OCI-LY7 (cell line): Measurements from ENCODE around the gene ITGB8. TPM values are rescaled to one million over a fixed set of nuclear protein-coding genes. Genes with fewer than 3 reads are reported as not detected.

Experiments
- BruUV-seq: library from RNA; stranded (reverse); fragments of 400-500 nt; replicated peaks from 2 replicates; lab custom pipeline; 2021; lab: Mats Ljungman, UMichigan
- CTCF ChIA-PET: fragments of 300-600 bp; sonication (Branson Sonifier 250); formaldehyde crosslinking; loops from one replicate; lab custom pipeline; 2022; ENCODE audit warnings: antibody characterized with exemption; ENCODE audit not compliant: unreplicated experiment; lab: Charles Lee
- POLR2A ChIA-PET: fragments of 300-600 bp; sonication (Branson Sonifier 250); formaldehyde crosslinking; loops from one replicate; lab custom pipeline; 2022; ENCODE audit warnings: antibody characterized with exemption; lab: Charles Lee
- DNase-seq: peaks from one replicate; pipeline ENCODE4 v3.0.0-alpha.2; 2015; ENCODE audit warnings: low spot score
- H2AFZ ChIP-seq: fragments of 200-600 bp; sonication (generic), shearing (Covaris generic); 2 replicates; pipeline ENCODE4 v1.6.1; 2014; ENCODE audit warnings: mild to moderate bottlenecking, antibody characterized with exemption, low read length, moderate library complexity
- H3K27ac ChIP-seq: fragments of 200-600 bp; sonication (generic); 2 replicates; pipeline ENCODE4 v1.5.1; 2014; ENCODE audit warnings: mixed run types, low read depth, mild to moderate bottlenecking, moderate library complexity, low read length, inconsistent platforms; ENCODE audit not compliant: poor library complexity, severe bottlenecking
- H3K36me3 ChIP-seq: fragments of 200-600 bp; sonication (generic); 2 replicates; pipeline ENCODE4 v1.6.1; 2014; ENCODE audit warnings: mild to moderate bottlenecking, antibody characterized with exemption, low read length, moderate library complexity, mixed read lengths; ENCODE audit not compliant: insufficient read depth
- H3K4me1 ChIP-seq: fragments of 200-600 bp; sonication (generic); 2 replicates; pipeline ENCODE4 v1.5.1; 2014; ENCODE audit warnings: mild to moderate bottlenecking, low read length; ENCODE audit not compliant: insufficient read depth, poor library complexity, severe bottlenecking
- H3K4me2 ChIP-seq: fragments of 200-600 bp; sonication (generic); 2 replicates; pipeline ENCODE4 v1.6.1; 2014; ENCODE audit warnings: mild to moderate bottlenecking, low read length
- H3K4me3 ChIP-seq: fragments of 200-600 bp; sonication (generic); 2 replicates; pipeline ENCODE4 v1.5.1; 2014; ENCODE audit warnings: mild to moderate bottlenecking, low read depth, low read length; ENCODE audit not compliant: poor library complexity, severe bottlenecking
- H3K79me2 ChIP-seq: fragments of 200-600 bp; sonication (generic); 2 replicates; pipeline ENCODE4 v1.6.1; 2016; ENCODE audit warnings: low read depth, mild to moderate bottlenecking, low read length, moderate library complexity, mixed read lengths; ENCODE audit not compliant: insufficient read depth
- H3K9me2 ChIP-seq: fragments of 200-600 bp; sonication (generic); 2 replicates; pipeline ENCODE4 v1.6.1; 2016; ENCODE audit warnings: mild to moderate bottlenecking, low read length, mixed read lengths; ENCODE audit not compliant: insufficient read depth
- H3K9me3 ChIP-seq: fragments of 200-600 bp; sonication (generic); 2 replicates; pipeline ENCODE4 v1.6.1; 2014; ENCODE audit warnings: mild to moderate bottlenecking, mixed run types, low read length, mixed read lengths
- H4K20me1 ChIP-seq: fragments of 200-600 bp; sonication (generic); 2 replicates; pipeline ENCODE4 v1.6.1; 2014; ENCODE audit warnings: mild to moderate bottlenecking, antibody characterized with exemption, low read length, moderate library complexity, mixed read lengths; ENCODE audit not compliant: insufficient read depth
- EZH2phosphoT487 ChIP-seq: fragments of 200-600 bp; sonication (generic); IDR thresholded peaks from 2 replicates; pipeline ENCODE4 v1.6.1; 2018; ENCODE audit warnings: low read depth, borderline replicate concordance, mild to moderate bottlenecking, mixed run types, antibody characterized with exemption, low read length, moderate library complexity, mixed read lengths
- intact Hi-C: fragments of 100-400 bp; cut with micrococcal nuclease; formaldehyde crosslinking; loops from one replicate; pipeline ENCODE4 v1.10.0; 2022; ENCODE audit not compliant: unreplicated experiment
- total RNA-seq, 2 experiments: library from RNA; depleted of rRNA in 1 of 2; stranded (reverse); fragments of >200 nt in 1 of 2; shearing (Covaris generic) in 1 of 2; gene quantifications; 2 replicates each; pipeline ENCODE4 v1.2.3, GENCODE V29; 2014 to 2022
- TF ChIP-seq, protein P1 (sequence below): fragments of 200-600 bp; sonication (generic); conservative IDR thresholded peaks from 2 replicates; pipeline ENCODE4 v1.5.1; 2014; ENCODE audit warnings: mild to moderate bottlenecking, antibody characterized with exemption, low read length, moderate library complexity, mixed read lengths

The ITGB8 gene
- total RNA-seq, 2 experiments from 2014 or later = not detected

DNA sequence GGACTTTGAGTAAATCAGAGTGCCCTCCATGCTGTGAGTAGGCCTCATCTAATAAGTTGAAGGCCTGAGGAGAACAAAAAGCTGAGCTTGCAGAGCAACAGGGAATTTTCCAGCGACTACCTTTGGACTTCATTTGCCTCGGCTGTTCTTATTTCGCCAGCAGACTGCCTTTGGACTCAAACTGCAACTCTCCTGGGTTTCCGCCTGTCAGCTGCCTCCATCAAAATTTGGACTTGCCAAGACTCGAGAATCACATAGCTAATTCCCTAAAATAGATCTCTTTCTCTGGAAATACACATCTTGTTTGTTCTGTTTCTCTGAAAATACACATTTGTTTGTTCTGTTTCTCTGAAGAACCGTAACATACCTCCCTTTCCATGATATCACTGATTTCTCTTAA, 93.8 kb downstream of the ITGB8 start:
- Histone ChIP-seq H3K9me2 (no peaks in the 10 kb centered on the region), H3K4me1 (no peaks in the 10 kb centered on the region), H3K79me2 (no peaks in the 10 kb centered on the region), H3K9me3 (no peaks in the 10 kb centered on the region), H4K20me1 (no peaks in the 10 kb centered on the region), H2AFZ (no peak overlapping the region), H3K27ac (no peak overlapping the region), H3K4me2 (no peak overlapping the region), H3K36me3 (no peaks in the 10 kb centered on the region), H3K4me3 (no peak overlapping the region)
- no peak for TF ChIP-seq EZH2phosphoT487
- TF ChIP-seq, protein P1, sequence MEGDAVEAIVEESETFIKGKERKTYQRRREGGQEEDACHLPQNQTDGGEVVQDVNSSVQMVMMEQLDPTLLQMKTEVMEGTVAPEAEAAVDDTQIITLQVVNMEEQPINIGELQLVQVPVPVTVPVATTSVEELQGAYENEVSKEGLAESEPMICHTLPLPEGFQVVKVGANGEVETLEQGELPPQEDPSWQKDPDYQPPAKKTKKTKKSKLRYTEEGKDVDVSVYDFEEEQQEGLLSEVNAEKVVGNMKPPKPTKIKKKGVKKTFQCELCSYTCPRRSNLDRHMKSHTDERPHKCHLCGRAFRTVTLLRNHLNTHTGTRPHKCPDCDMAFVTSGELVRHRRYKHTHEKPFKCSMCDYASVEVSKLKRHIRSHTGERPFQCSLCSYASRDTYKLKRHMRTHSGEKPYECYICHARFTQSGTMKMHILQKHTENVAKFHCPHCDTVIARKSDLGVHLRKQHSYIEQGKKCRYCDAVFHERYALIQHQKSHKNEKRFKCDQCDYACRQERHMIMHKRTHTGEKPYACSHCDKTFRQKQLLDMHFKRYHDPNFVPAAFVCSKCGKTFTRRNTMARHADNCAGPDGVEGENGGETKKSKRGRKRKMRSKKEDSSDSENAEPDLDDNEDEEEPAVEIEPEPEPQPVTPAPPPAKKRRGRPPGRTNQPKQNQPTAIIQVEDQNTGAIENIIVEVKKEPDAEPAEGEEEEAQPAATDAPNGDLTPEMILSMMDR = no peak
- POLR2A ChIA-PET = interaction anchor here (0.6 to 1.0 kb wide), 2 partner anchors 20 to 600 kb away, joined by 3 to 4 read pairs; no protein-coding TSS in a partner anchor
- CTCF ChIA-PET = interaction anchor here (0.6 kb wide), 1 partner anchor 1562 kb away, joined by 3 read pairs; no protein-coding TSS in a partner anchor
- BruUV-seq = no TSS peak
- no peak for DNase-seq
- intact Hi-C loops = no loop called here

DNA sequence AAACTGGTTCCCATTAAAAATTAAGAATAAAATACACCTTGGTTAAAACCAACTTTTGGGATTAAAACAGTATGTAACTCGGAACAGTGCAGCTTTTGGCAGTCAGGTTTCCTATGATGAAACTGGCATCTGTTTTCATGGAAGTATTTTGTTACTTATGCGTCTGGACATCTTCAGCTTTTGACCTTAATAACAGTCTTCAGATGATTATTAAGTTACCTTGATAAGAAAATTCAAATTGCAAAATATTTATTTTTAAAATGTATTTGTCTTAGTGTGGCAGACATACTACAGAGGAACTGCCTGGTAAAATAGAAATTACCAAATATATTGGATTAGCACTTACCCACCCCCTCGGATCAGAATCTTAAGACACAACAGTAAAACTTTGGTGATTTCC, 100.0 kb downstream of the ITGB8 start:
- H2AFZ ChIP-seq = no peak overlapping the region
- no peaks in the 10 kb centered on the region for H3K79me2 ChIP-seq
- no peaks in the 10 kb centered on the region for H3K4me1 ChIP-seq
- DNase-seq = no peak
- POLR2A ChIA-PET = interaction anchor here (0.6 kb wide), 1 partner anchor 949 kb away, joined by 3 read pairs; no protein-coding TSS in a partner anchor
- no TSS peak for BruUV-seq
- no peaks in the 10 kb centered on the region for H4K20me1 ChIP-seq
- intact Hi-C loops = no loop called here
- H3K4me3 ChIP-seq = no peak overlapping the region
- no peak overlapping the region for H3K27ac ChIP-seq
- no peaks in the 10 kb centered on the region for H3K36me3 ChIP-seq
- no peak overlapping the region for H3K4me2 ChIP-seq
- H3K9me2 ChIP-seq = no peaks in the 10 kb centered on the region
- TF ChIP-seq, protein P1 = no peak
- H3K9me3 ChIP-seq = no peaks in the 10 kb centered on the region
- CTCF ChIA-PET = no interaction called here

DNA sequence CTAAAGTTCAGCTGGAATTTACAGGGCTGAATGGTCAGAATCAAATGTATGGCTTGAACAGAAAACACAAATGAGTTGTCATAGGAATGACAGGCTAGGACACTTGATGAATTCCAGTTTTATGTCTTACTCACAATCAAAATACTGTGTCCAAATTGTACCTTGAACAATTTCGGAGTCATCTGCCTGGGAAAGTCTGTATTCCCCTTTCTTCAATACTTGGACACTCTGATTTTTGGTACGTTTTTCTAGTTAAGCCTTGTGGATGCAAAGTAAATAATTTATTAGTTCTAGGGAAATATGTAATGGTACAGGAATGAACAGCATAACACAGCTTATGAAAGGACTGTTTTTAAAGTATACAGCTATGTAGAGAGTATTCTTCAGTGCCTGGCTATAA, 100.4 kb downstream of the ITGB8 start:
- intact Hi-C loops = no loop called here
- no peaks in the 10 kb centered on the region for H4K20me1 ChIP-seq
- H3K4me3 ChIP-seq = no peak overlapping the region
- H3K4me1 ChIP-seq = no peaks in the 10 kb centered on the region
- H3K9me3 ChIP-seq = no peaks in the 10 kb centered on the region
- BruUV-seq = no TSS peak
- H3K27ac ChIP-seq = no peak overlapping the region
- TF ChIP-seq, protein P1 = no peak
- no peak for TF ChIP-seq EZH2phosphoT487
- H3K79me2 ChIP-seq = no peaks in the 10 kb centered on the region
- no peaks in the 10 kb centered on the region for H3K9me2 ChIP-seq
- no peak overlapping the region for H2AFZ ChIP-seq
- DNase-seq = no peak
- POLR2A ChIA-PET = interaction anchor here (0.6 kb wide), 1 partner anchor 1323 kb away, joined by 5 read pairs; no protein-coding TSS in a partner anchor
- CTCF ChIA-PET = interaction anchor here (0.6 kb wide), 1 partner anchor 720 kb away, joined by 3 read pairs; no protein-coding TSS in a partner anchor
- no peak overlapping the region for H3K4me2 ChIP-seq
- no peaks in the 10 kb centered on the region for H3K36me3 ChIP-seq
